GM23338 (cell line): ENCODE data around the gene WDR20. TPM values are rescaled to one million over a fixed set of nuclear protein-coding genes. Genes with fewer than 3 reads are reported as not detected.

Source experiments
- ATAC-seq: fragments of 200-7000 bp; cut with Tn5 transposase; 3 replicates; pipeline ENCODE4 v1.9.1; 2020
- DNase-seq: peaks from one replicate; pipeline ENCODE4 v3.0.0-alpha.2; 2015; ENCODE audit warnings: low spot score
- H2AFZ ChIP-seq: fragments of 200-600 bp; sonication (generic); 2 replicates; pipeline ENCODE4 v1.8.0; 2016; ENCODE audit warnings: antibody characterized with exemption, mild to moderate bottlenecking, moderate library complexity
- H3F3A ChIP-seq: fragments of 200-600 bp; sonication (generic); replicated peaks from 2 replicates; pipeline ENCODE4 v1.8.0; 2017; ENCODE audit warnings: antibody characterized with exemption, mixed run types, low read depth
- H3K27ac ChIP-seq: fragments of 200-600 bp; sonication (generic); 2 replicates; pipeline ENCODE4 v1.6.1; 2016; ENCODE audit warnings: low read depth
- H3K27me3 ChIP-seq: fragments of 200-600 bp; sonication (generic); 2 replicates; pipeline ENCODE4 v1.8.0; 2016; ENCODE audit warnings: mild to moderate bottlenecking, mixed run types, moderate library complexity; ENCODE audit not compliant: insufficient read depth
- H3K36me3 ChIP-seq: fragments of 200-600 bp; sonication (generic); 2 replicates; pipeline ENCODE4 v1.8.0; 2016; ENCODE audit warnings: mild to moderate bottlenecking; ENCODE audit not compliant: insufficient read depth
- H3K4me1 ChIP-seq: fragments of 200-600 bp; sonication (generic); 2 replicates; pipeline ENCODE4 v1.8.0; 2016; ENCODE audit warnings: mild to moderate bottlenecking, moderate library complexity; ENCODE audit not compliant: insufficient read depth
- H3K4me2 ChIP-seq: fragments of 200-600 bp; sonication (generic); 2 replicates; pipeline ENCODE4 v1.7.1; 2017; ENCODE audit warnings: mixed run types
- H3K4me3 ChIP-seq: fragments of 200-600 bp; sonication (generic); 2 replicates; pipeline ENCODE4 v1.6.1; 2016; ENCODE audit warnings: mixed run types
- H3K79me2 ChIP-seq: fragments of 200-600 bp; sonication (generic); replicated peaks from 2 replicates; pipeline ENCODE4 v1.8.0; 2017; ENCODE audit warnings: mild to moderate bottlenecking; ENCODE audit not compliant: insufficient read depth
- H3K9me2 ChIP-seq: fragments of 200-600 bp; sonication (generic); 2 replicates; pipeline ENCODE4 v1.8.0; 2017; ENCODE audit not compliant: insufficient read depth
- H4K20me1 ChIP-seq: fragments of 200-600 bp; sonication (generic); replicated peaks from 2 replicates; pipeline ENCODE4 v1.8.0; 2017; ENCODE audit warnings: mild to moderate bottlenecking; ENCODE audit not compliant: insufficient read depth
- H3K27ac Mint-ChIP-seq: 2 replicates; pipeline ENCODE4 v1.8.0; 2020; ENCODE audit warnings: inconsistent platforms, mild to moderate bottlenecking, moderate library complexity, mixed read lengths
- H3K27me3 Mint-ChIP-seq: 3 replicates; pipeline ENCODE4 v1.8.0; 2022; ENCODE audit warnings: low read depth, mild to moderate bottlenecking, moderate library complexity, mixed read lengths, inconsistent platforms; ENCODE audit not compliant: insufficient read depth, poor library complexity
- H3K36me3 Mint-ChIP-seq: 3 replicates; pipeline ENCODE4 v1.8.0; 2021; ENCODE audit warnings: low read depth, mild to moderate bottlenecking, inconsistent platforms, moderate library complexity, mixed read lengths
- H3K4me1 Mint-ChIP-seq: 3 replicates; pipeline ENCODE4 v1.8.0; 2020; ENCODE audit warnings: mild to moderate bottlenecking, inconsistent platforms, mixed read lengths
- H3K4me3 Mint-ChIP-seq: 3 replicates; pipeline ENCODE4 v1.8.0; 2021; ENCODE audit warnings: moderate library complexity, mild to moderate bottlenecking, inconsistent platforms, mixed read lengths
- H3K9me3 Mint-ChIP-seq: 3 replicates; pipeline ENCODE4 v1.8.0; 2020; ENCODE audit warnings: moderate library complexity, mild to moderate bottlenecking, inconsistent platforms, mixed read lengths
- CREB1 ChIP-seq: fragments of 250-450 bp; sonication (Bioruptor Pico); IDR thresholded peaks from 2 replicates; pipeline ENCODE4 v1.5.0; 2020; ENCODE audit warnings: low read depth, mild to moderate bottlenecking, moderate library complexity
- CTCF ChIP-seq, 2 experiments: fragments of 200-600 bp in 1 of 2; sonication (generic) in 1 of 2; conservative IDR thresholded peaks; 2 replicates each; pipeline versions ENCODE4 v1.5.1 to v1.6.1; 2016 to 2017; ENCODE audit warnings: antibody characterized with exemption in 2 of 2, low read depth in 2 of 2, mild to moderate bottlenecking in 2 of 2, moderate library complexity in 1 of 2
- EZH2 ChIP-seq: fragments of 200-600 bp; sonication (generic); IDR thresholded peaks from one replicate; pipeline ENCODE4 v1.8.0; 2017; ENCODE audit warnings: antibody characterized with exemption, mild to moderate bottlenecking, low read depth; ENCODE audit not compliant: unreplicated experiment
- EZH2phosphoT487 ChIP-seq: fragments of 200-600 bp; sonication (generic); IDR thresholded peaks from one replicate; pipeline ENCODE4 v1.8.1; 2018; ENCODE audit warnings: antibody characterized with exemption; ENCODE audit not compliant: unreplicated experiment
- JUNB ChIP-seq: IDR thresholded peaks from one replicate; pipeline ENCODE4 v1.6.1; 2016; ENCODE audit warnings: antibody characterized with exemption; ENCODE audit not compliant: unreplicated experiment
- NANOG ChIP-seq: IDR thresholded peaks from 2 replicates; pipeline ENCODE4 v1.6.1; 2016; ENCODE audit warnings: antibody characterized with exemption, borderline replicate concordance
- POLR2AphosphoS5 ChIP-seq: IDR thresholded peaks from 2 replicates; pipeline ENCODE4 v1.6.1; 2016; ENCODE audit warnings: antibody characterized with exemption, low read depth
- STAT1 ChIP-seq: IDR thresholded peaks from one replicate; pipeline ENCODE4 v1.6.1; 2016; ENCODE audit warnings: antibody characterized with exemption; ENCODE audit not compliant: unreplicated experiment
- ZNF114 ChIP-seq: fragments of 250-450 bp; sonication (Bioruptor Pico); IDR thresholded peaks from 2 replicates; pipeline ENCODE4 v1.5.0; 2020; ENCODE audit warnings: mild to moderate bottlenecking, moderate library complexity
- ZNF331 ChIP-seq: fragments of 250-450 bp; sonication (Bioruptor Pico); IDR thresholded peaks from 2 replicates; pipeline ENCODE4 v1.5.0; 2020; ENCODE audit warnings: low read depth, mild to moderate bottlenecking, moderate library complexity
- polyA plus RNA-seq: library from polyadenylated mRNA; unstranded; fragments of >200 nt; fragmentation: Nextera tagmentation; extraction: Ambion mirVana; gene quantifications from 2 replicates; pipeline ENCODE4 v1.2.1, GENCODE V29; 2016
- total RNA-seq: library from RNA; depleted of rRNA; stranded (reverse); fragments of >200 nt; shearing (Covaris generic); gene quantifications from 2 replicates; pipeline ENCODE4 v1.2.3, GENCODE V29; 2014
- TF ChIP-seq, protein P1 (sequence below): IDR thresholded peaks from one replicate; pipeline ENCODE4 v1.6.1; 2018; ENCODE audit warnings: antibody characterized with exemption; ENCODE audit not compliant: unreplicated experiment
- TF ChIP-seq, protein P2 (sequence below): fragments of 250-450 bp; sonication (Bioruptor Pico); IDR thresholded peaks from 2 replicates; pipeline ENCODE4 v1.5.0; 2020; ENCODE audit warnings: mild to moderate bottlenecking, moderate library complexity
- TF ChIP-seq, protein P3 (sequence below): IDR thresholded peaks from 2 replicates; pipeline ENCODE4 v1.6.1; 2016; ENCODE audit warnings: antibody characterized with exemption

Gene WDR20
- total and polyA plus RNA-seq, 2 experiments from 2014 or later = 17.9 to 21.0 TPM

GRCh38 chr14:102095231-102095870 is 44.3 kb upstream of the WDR20 start:
- H3K36me3 Mint-ChIP-seq = no peaks in the 10 kb centered on the region
- ATAC-seq (no peak), DNase-seq (no peak)
- H3K27ac Mint-ChIP-seq = no peak overlapping the region
- H3K4me3 ChIP-seq = no peak overlapping the region
- TF ChIP-seq EZH2phosphoT487 (no peak), ZNF331 (no peak), POLR2AphosphoS5 (no peak), EZH2 (no peak), STAT1 (no peak), CREB1 (CRISPR knock-in tag) (no peak), JUNB (no peak), ZNF114 (CRISPR knock-in tag) (no peak), CTCF (conservative IDR thresholded peaks at IDR 0.05; ENCODE audit: low read depth in 2 of 2) (no peak), NANOG (no peak)
- TF ChIP-seq, protein P1, sequence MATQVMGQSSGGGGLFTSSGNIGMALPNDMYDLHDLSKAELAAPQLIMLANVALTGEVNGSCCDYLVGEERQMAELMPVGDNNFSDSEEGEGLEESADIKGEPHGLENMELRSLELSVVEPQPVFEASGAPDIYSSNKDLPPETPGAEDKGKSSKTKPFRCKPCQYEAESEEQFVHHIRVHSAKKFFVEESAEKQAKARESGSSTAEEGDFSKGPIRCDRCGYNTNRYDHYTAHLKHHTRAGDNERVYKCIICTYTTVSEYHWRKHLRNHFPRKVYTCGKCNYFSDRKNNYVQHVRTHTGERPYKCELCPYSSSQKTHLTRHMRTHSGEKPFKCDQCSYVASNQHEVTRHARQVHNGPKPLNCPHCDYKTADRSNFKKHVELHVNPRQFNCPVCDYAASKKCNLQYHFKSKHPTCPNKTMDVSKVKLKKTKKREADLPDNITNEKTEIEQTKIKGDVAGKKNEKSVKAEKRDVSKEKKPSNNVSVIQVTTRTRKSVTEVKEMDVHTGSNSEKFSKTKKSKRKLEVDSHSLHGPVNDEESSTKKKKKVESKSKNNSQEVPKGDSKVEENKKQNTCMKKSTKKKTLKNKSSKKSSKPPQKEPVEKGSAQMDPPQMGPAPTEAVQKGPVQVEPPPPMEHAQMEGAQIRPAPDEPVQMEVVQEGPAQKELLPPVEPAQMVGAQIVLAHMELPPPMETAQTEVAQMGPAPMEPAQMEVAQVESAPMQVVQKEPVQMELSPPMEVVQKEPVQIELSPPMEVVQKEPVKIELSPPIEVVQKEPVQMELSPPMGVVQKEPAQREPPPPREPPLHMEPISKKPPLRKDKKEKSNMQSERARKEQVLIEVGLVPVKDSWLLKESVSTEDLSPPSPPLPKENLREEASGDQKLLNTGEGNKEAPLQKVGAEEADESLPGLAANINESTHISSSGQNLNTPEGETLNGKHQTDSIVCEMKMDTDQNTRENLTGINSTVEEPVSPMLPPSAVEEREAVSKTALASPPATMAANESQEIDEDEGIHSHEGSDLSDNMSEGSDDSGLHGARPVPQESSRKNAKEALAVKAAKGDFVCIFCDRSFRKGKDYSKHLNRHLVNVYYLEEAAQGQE = no peak
- TF ChIP-seq, protein P2, sequence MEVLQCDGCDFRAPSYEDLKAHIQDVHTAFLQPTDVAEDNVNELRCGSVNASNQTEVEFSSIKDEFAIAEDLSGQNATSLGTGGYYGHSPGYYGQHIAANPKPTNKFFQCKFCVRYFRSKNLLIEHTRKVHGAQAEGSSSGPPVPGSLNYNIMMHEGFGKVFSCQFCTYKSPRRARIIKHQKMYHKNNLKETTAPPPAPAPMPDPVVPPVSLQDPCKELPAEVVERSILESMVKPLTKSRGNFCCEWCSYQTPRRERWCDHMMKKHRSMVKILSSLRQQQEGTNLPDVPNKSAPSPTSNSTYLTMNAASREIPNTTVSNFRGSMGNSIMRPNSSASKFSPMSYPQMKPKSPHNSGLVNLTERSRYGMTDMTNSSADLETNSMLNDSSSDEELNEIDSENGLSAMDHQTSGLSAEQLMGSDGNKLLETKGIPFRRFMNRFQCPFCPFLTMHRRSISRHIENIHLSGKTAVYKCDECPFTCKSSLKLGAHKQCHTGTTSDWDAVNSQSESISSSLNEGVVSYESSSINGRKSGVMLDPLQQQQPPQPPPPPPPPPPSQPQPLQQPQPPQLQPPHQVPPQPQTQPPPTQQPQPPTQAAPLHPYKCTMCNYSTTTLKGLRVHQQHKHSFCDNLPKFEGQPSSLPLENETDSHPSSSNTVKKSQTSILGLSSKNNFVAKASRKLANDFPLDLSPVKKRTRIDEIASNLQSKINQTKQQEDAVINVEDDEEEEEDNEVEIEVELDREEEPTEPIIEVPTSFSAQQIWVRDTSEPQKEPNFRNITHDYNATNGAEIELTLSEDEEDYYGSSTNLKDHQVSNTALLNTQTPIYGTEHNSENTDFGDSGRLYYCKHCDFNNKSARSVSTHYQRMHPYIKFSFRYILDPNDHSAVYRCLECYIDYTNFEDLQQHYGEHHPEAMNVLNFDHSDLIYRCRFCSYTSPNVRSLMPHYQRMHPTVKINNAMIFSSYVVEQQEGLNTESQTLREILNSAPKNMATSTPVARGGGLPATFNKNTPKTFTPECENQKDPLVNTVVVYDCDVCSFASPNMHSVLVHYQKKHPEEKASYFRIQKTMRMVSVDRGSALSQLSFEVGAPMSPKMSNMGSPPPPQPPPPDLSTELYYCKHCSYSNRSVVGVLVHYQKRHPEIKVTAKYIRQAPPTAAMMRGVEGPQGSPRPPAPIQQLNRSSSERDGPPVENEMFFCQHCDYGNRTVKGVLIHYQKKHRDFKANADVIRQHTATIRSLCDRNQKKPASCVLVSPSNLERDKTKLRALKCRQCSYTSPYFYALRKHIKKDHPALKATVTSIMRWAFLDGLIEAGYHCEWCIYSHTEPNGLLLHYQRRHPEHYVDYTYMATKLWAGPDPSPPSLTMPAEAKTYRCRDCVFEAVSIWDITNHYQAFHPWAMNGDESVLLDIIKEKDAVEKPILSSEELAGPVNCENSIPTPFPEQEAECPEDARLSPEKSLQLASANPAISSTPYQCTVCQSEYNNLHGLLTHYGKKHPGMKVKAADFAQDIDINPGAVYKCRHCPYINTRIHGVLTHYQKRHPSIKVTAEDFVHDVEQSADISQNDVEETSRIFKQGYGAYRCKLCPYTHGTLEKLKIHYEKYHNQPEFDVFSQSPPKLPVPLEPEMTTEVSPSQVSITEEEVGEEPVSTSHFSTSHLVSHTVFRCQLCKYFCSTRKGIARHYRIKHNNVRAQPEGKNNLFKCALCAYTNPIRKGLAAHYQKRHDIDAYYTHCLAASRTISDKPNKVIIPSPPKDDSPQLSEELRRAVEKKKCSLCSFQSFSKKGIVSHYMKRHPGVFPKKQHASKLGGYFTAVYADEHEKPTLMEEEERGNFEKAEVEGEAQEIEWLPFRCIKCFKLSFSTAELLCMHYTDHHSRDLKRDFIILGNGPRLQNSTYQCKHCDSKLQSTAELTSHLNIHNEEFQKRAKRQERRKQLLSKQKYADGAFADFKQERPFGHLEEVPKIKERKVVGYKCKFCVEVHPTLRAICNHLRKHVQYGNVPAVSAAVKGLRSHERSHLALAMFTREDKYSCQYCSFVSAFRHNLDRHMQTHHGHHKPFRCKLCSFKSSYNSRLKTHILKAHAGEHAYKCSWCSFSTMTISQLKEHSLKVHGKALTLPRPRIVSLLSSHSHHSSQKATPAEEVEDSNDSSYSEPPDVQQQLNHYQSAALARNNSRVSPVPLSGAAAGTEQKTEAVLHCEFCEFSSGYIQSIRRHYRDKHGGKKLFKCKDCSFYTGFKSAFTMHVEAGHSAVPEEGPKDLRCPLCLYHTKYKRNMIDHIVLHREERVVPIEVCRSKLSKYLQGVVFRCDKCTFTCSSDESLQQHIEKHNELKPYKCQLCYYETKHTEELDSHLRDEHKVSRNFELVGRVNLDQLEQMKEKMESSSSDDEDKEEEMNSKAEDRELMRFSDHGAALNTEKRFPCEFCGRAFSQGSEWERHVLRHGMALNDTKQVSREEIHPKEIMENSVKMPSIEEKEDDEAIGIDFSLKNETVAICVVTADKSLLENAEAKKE (CRISPR knock-in tag) = no peak
- TF ChIP-seq, protein P3, sequence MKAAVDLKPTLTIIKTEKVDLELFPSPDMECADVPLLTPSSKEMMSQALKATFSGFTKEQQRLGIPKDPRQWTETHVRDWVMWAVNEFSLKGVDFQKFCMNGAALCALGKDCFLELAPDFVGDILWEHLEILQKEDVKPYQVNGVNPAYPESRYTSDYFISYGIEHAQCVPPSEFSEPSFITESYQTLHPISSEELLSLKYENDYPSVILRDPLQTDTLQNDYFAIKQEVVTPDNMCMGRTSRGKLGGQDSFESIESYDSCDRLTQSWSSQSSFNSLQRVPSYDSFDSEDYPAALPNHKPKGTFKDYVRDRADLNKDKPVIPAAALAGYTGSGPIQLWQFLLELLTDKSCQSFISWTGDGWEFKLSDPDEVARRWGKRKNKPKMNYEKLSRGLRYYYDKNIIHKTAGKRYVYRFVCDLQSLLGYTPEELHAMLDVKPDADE = no peak
- H3K27me3 Mint-ChIP-seq = peaks cover 17% of the 10 kb centered on the region
- H3K4me1 ChIP-seq = peaks cover 9% of the 10 kb centered on the region
- H3K4me1 Mint-ChIP-seq = peaks cover 27% of the 10 kb centered on the region
- H3K9me2 ChIP-seq = no peaks in the 10 kb centered on the region
- H3K27ac ChIP-seq = no peak overlapping the region
- no peaks in the 10 kb centered on the region for H3K36me3 ChIP-seq
- H3K4me3 Mint-ChIP-seq = no peak overlapping the region
- no peak overlapping the region for H3K4me2 ChIP-seq
- no peaks in the 10 kb centered on the region for H3K27me3 ChIP-seq
- H3K9me3 Mint-ChIP-seq = no peaks in the 10 kb centered on the region
- no peaks in the 10 kb centered on the region for H4K20me1 ChIP-seq
- no peaks in the 10 kb centered on the region; the same call in 1 of the 2 replicates for H3F3A ChIP-seq
- no peaks in the 10 kb centered on the region for H3K79me2 ChIP-seq
- peak overlapping the region; percentile 78 for H2AFZ ChIP-seq
